ENCODE data around the gene CCDC90B. TPM values are rescaled to one million over a fixed set of nuclear protein-coding genes. Genes with fewer than 3 reads are reported as not detected.

The CCDC90B gene
- total and polyA plus RNA-seq, 2 of the 13 experiments (the other 11 are each of a cell fraction or from before 2014, with no cell fraction given), result 17.1 to 46.1 TPM

- TF ChIP-seq CSRNP2 (CRISPR knock-in tag; conservative IDR thresholded peaks at IDR 0.05; ENCODE audit: low read depth) (no peak), HNRNPK (IDR thresholded peaks at IDR 0.05; ENCODE audit: low read depth, low read length, poor library complexity, severe bottlenecking) (no peak), ETV5 (CRISPR knock-in tag; IDR thresholded peaks at IDR 0.05; ENCODE audit: borderline replicate concordance) (peak; percentile 74), ATF7-NPFF (CRISPR knock-in tag; IDR thresholded peaks at IDR 0.05; ENCODE audit: low read depth) (peak; percentile 45), KDM1A (CRISPR knock-in tag; IDR thresholded peaks at IDR 0.05) (no peak; the same call in 1 of the 2 replicates), DMAP1 (CRISPR knock-in tag; IDR thresholded peaks at IDR 0.05) (peak; percentile 97), TFDP2 (CRISPR knock-in tag; IDR thresholded peaks at IDR 0.05) (peak; percentile 54), CCAR2 (optimal IDR thresholded peaks at IDR 0.05; ENCODE audit: low read depth, low read length) (no peak), HOXA3 (CRISPR knock-in tag; IDR thresholded peaks at IDR 0.05) (peak; percentile 95), RFX3 (CRISPR knock-in tag; IDR thresholded peaks at IDR 0.05) (no peak), HMG20A (CRISPR knock-in tag; IDR thresholded peaks at IDR 0.05; ENCODE audit: borderline replicate concordance) (peak; percentile 44; the same call in 1 of the 2 replicates), HHEX (CRISPR knock-in tag; IDR thresholded peaks at IDR 0.05) (no peak), ZFP37 (CRISPR knock-in tag; IDR thresholded peaks at IDR 0.05; ENCODE audit: borderline replicate concordance) (0 out of 2 replicates have a peak, but pooled peaks have one; percentile 31), ZNF792 (CRISPR knock-in tag; IDR thresholded peaks at IDR 0.05) (peak; percentile 41; the same call in 1 of the 2 replicates), MLX (CRISPR knock-in tag; IDR thresholded peaks at IDR 0.05) (peak; percentile 47; the same call in 1 of the 2 replicates), CHD4 (IDR thresholded peaks at IDR 0.05; ENCODE audit: borderline replicate concordance, low read length) (no peak), GATAD2A (CRISPR knock-in tag; IDR thresholded peaks at IDR 0.05) (no peak; the same call in 1 of the 2 replicates), HNRNPLL (IDR thresholded peaks at IDR 0.05; ENCODE audit: low read depth, low read length, poor library complexity, severe bottlenecking) (peak; percentile 55), ZNF530 (CRISPR knock-in tag; IDR thresholded peaks at IDR 0.05; ENCODE audit: low read depth) (no peak), SMAD9 (CRISPR knock-in tag; IDR thresholded peaks at IDR 0.05) (no peak), PLSCR1 (CRISPR knock-in tag; IDR thresholded peaks at IDR 0.05; ENCODE audit: borderline replicate concordance) (no peak), IRF2 (CRISPR knock-in tag; IDR thresholded peaks at IDR 0.05) (peak; percentile 83), TSC22D2 (CRISPR knock-in tag; IDR thresholded peaks at IDR 0.05; ENCODE audit: borderline replicate concordance) (peak; percentile 8; the same call in 1 of the 2 replicates), MTA3 (CRISPR knock-in tag; IDR thresholded peaks at IDR 0.05) (0 out of 2 replicates have a peak, but pooled peaks have one; percentile 30), ZNF382 (CRISPR knock-in tag; IDR thresholded peaks at IDR 0.05; ENCODE audit: borderline replicate concordance) (no peak), SRSF9 (IDR thresholded peaks at IDR 0.05; ENCODE audit: borderline replicate concordance, insufficient read depth, low read depth, low read length, poor library complexity, severe bottlenecking) (no peak)
Measured at GRCh38 chr11:83285771-83286528, at the start of gene CCDC90B (continued).

All from HepG2 (cell line).